ENCODE data around the gene SOX9.

- TF ChIP-seq CTCF (conservative IDR thresholded peaks at IDR 0.05; ENCODE audit: low read length) (no peak), EZH2phosphoT487 (IDR thresholded peaks at IDR 0.05; ENCODE audit: borderline replicate concordance) (no peak)
These were observed at the start of gene SOX9 for GRCh38 chr17:72120642-72121163.

Data from Loucy (cell line).